Activated CD4-positive, alpha-beta memory T cell treated with anti-CD3 and anti-CD28 coated beads for 36 hours (primary cell): ENCODE data around the gene LMLN. TPM values are rescaled to one million over a fixed set of nuclear protein-coding genes. Genes with fewer than 3 reads are reported as not detected.

Source experiments
- CTCF ChIA-PET: fragments of 350-600 bp; sonication (Branson Sonifier 250); formaldehyde crosslinking; loops from one replicate; lab custom pipeline; 2021; ENCODE audit warnings: antibody characterized with exemption, inconsistent platforms; lab: Charles Lee
- POLR2A ChIA-PET: fragments of 350-600 bp; sonication (Branson Sonifier 250); formaldehyde crosslinking; loops from one replicate; lab custom pipeline; 2021; ENCODE audit warnings: antibody characterized with exemption; lab: Charles Lee
- DNase-seq: peaks from one replicate; pipeline ENCODE4 v3.0.0-alpha.2; 2020
- H3K27ac Mint-ChIP-seq: one replicate; pipeline ENCODE4 v1.8.0; 2021; ENCODE audit warnings: mixed read lengths
- H3K27me3 Mint-ChIP-seq: one replicate; pipeline ENCODE4 v1.8.0; 2021; ENCODE audit warnings: mixed read lengths
- H3K36me3 Mint-ChIP-seq: one replicate; pipeline ENCODE4 v1.8.0; 2021; ENCODE audit warnings: mixed read lengths
- H3K4me1 Mint-ChIP-seq: one replicate; pipeline ENCODE4 v1.8.0; 2021; ENCODE audit warnings: low read depth, mixed read lengths
- H3K4me3 Mint-ChIP-seq: one replicate; pipeline ENCODE4 v1.8.0; 2021; ENCODE audit warnings: mild to moderate bottlenecking, mixed read lengths
- H3K9me3 Mint-ChIP-seq: one replicate; pipeline ENCODE4 v1.8.0; 2021; ENCODE audit warnings: mixed read lengths
- intact Hi-C: fragments of 100-400 bp; cut with micrococcal nuclease; formaldehyde crosslinking; loops from one replicate; pipeline ENCODE4 v1.15.1; 2023
- total RNA-seq, 2 experiments: library from RNA; stranded (reverse); gene quantifications; one replicate each; pipeline ENCODE4 v1.2.3, GENCODE V29; 2021

Gene LMLN
- total RNA-seq, 2 experiments from 2014 or later, result 3.6 to 3.8 TPM

GRCh38 chr3:197949191-197949777 is 10.7 kb upstream of the LMLN start:
- Mint-ChIP-seq H3K27ac (peak overlapping the region; percentile 97), H3K4me3 (peak overlapping the region; percentile 93), H3K9me3 (no peaks in the 10 kb centered on the region), H3K27me3 (no peaks in the 10 kb centered on the region), H3K4me1 (peaks cover 36% of the 10 kb centered on the region), H3K36me3 (peaks cover 36% of the 10 kb centered on the region)
- ChIA-PET CTCF (interaction anchor here (1.0 to 2.4 kb wide), 3 partner anchors 44 to 131 kb away, joined by 3 to 21 read pairs (median 9); no protein-coding TSS in a partner anchor), POLR2A (interaction anchor here (0.7 to 2.4 kb wide), 3 partner anchors 9 to 42 kb away, joined by 3 to 14 read pairs (median 5); a partner anchor contains a TSS)
- intact Hi-C loops, result loop anchor here (5.0 kb wide), 1 partner anchor 212 kb away; the partner anchor contains the start of gene RUBCN
- no peak for DNase-seq

- CTCF ChIA-PET, result interaction anchor here (0.9 to 2.4 kb wide), 4 partner anchors 9 to 131 kb away, joined by 3 to 21 read pairs (median 6); no protein-coding TSS in a partner anchor
- Mint-ChIP-seq H3K27me3 (no peaks in the 10 kb centered on the region), H3K36me3 (peaks cover 43% of the 10 kb centered on the region), H3K27ac (peak within 1 kb of the TSS; percentile 97), H3K4me3 (peak within 1 kb of the TSS; percentile 93), H3K4me1 (peaks cover 43% of the 10 kb centered on the region), H3K9me3 (no peaks in the 10 kb centered on the region)
- POLR2A ChIA-PET, result interaction anchor here (0.5 to 2.4 kb wide), 5 partner anchors 9 to 44 kb away, joined by 3 to 14 read pairs (median 3); a partner anchor contains a TSS
- peak; percentile 88 for DNase-seq
- intact Hi-C loops, result loop anchor here (1.0 to 5.0 kb wide), 3 partner anchors 10 to 213 kb away; partner anchors contain the start of genes LMLN and RUBCN
Observed at GRCh38 chr3:197949778-197950676, 10.0 kb upstream of the LMLN start, which contains the start of gene RPL35A. Gene RPL35A, plus strand, starts transcription at chr3:197950190. Its CDS starts 778 bp downstream, at chr3:197950968.

GRCh38 chr3:197950677-197951061 is 9.3 kb upstream of the LMLN start:
- POLR2A ChIA-PET, result interaction anchor here (1.4 to 2.4 kb wide), 2 partner anchors 8 to 11 kb away, joined by 3 to 14 read pairs; a partner anchor contains a TSS
- no peaks in the 10 kb centered on the region for H3K27me3 Mint-ChIP-seq
- CTCF ChIA-PET, result interaction anchor here (0.9 to 2.4 kb wide), 3 partner anchors 9 to 130 kb away, joined by 3 to 21 read pairs (median 9); no protein-coding TSS in a partner anchor
- DNase-seq, result no peak
- peak overlapping the region; percentile 93 for H3K4me3 Mint-ChIP-seq
- no peaks in the 10 kb centered on the region for H3K9me3 Mint-ChIP-seq
- H3K4me1 Mint-ChIP-seq, result peaks cover 43% of the 10 kb centered on the region
- peaks cover 49% of the 10 kb centered on the region for H3K36me3 Mint-ChIP-seq
- peak overlapping the region; percentile 97 for H3K27ac Mint-ChIP-seq
- intact Hi-C loops, result loop anchor here (1.0 to 2.0 kb wide), 2 partner anchors 10 to 44 kb away; partner anchors contain the start of gene LMLN

- peak overlapping the region; percentile 97 for H3K27ac Mint-ChIP-seq
- peaks cover 43% of the 10 kb centered on the region for H3K4me1 Mint-ChIP-seq
- H3K4me3 Mint-ChIP-seq, result peak overlapping the region; percentile 93
- H3K36me3 Mint-ChIP-seq, result peaks cover 54% of the 10 kb centered on the region
- DNase-seq, result no peak
- no peaks in the 10 kb centered on the region for H3K27me3 Mint-ChIP-seq
- CTCF ChIA-PET, result interaction anchor here (0.9 to 2.1 kb wide), 3 partner anchors 8 to 129 kb away, joined by 3 to 9 read pairs (median 3); no protein-coding TSS in a partner anchor
- intact Hi-C loops, result loop anchor here (2.0 kb wide), 1 partner anchor 45 kb away; no protein-coding TSS in a partner anchor
- POLR2A ChIA-PET, result interaction anchor here (1.1 to 2.4 kb wide), 3 partner anchors 7 to 39 kb away, joined by 3 to 14 read pairs (median 3); a partner anchor contains a TSS
- no peaks in the 10 kb centered on the region for H3K9me3 Mint-ChIP-seq
Observed at GRCh38 chr3:197951392-197951990, 8.5 kb upstream of the LMLN start.

- Mint-ChIP-seq H3K27me3 (no peaks in the 10 kb centered on the region), H3K36me3 (peaks cover 61% of the 10 kb centered on the region), H3K4me3 (peak overlapping the region; percentile 54), H3K9me3 (no peaks in the 10 kb centered on the region), H3K4me1 (peaks cover 51% of the 10 kb centered on the region), H3K27ac (peak overlapping the region; percentile 70)
- intact Hi-C loops, result no loop called here
- ChIA-PET POLR2A (interaction anchor here (1.2 kb wide), 1 partner anchor 9 kb away, joined by 3 read pairs; no protein-coding TSS in a partner anchor), CTCF (interaction anchor here (1.1 kb wide), 1 partner anchor 47 kb away, joined by 3 read pairs; no protein-coding TSS in a partner anchor)
- no peak for DNase-seq
Observed at GRCh38 chr3:197952440-197952839, 7.6 kb upstream of the LMLN start.

- H3K36me3 Mint-ChIP-seq, result peaks cover 65% of the 10 kb centered on the region
- ChIA-PET CTCF (interaction anchor here (1.0 kb wide), 1 partner anchor 48 kb away, joined by 3 read pairs; no protein-coding TSS in a partner anchor), POLR2A (interaction anchor here (1.2 kb wide), 1 partner anchor 8 kb away, joined by 3 read pairs; no protein-coding TSS in a partner anchor)
- H3K9me3 Mint-ChIP-seq, result no peaks in the 10 kb centered on the region
- no peaks in the 10 kb centered on the region for H3K27me3 Mint-ChIP-seq
- peak overlapping the region; percentile 49 for H3K4me3 Mint-ChIP-seq
- intact Hi-C loops, result no loop called here
- no peak for DNase-seq
- peak overlapping the region; percentile 70 for H3K27ac Mint-ChIP-seq
- peaks cover 59% of the 10 kb centered on the region for H3K4me1 Mint-ChIP-seq
Observed at GRCh38 chr3:197953325-197953724, 6.7 kb upstream of the LMLN start.

GRCh38 chr3:197953881-197954280 is 6.1 kb upstream of the LMLN start:
- Mint-ChIP-seq H3K27me3 (no peaks in the 10 kb centered on the region), H3K4me3 (no peak overlapping the region), H3K36me3 (peaks cover 65% of the 10 kb centered on the region), H3K9me3 (no peaks in the 10 kb centered on the region), H3K27ac (peak overlapping the region; percentile 70), H3K4me1 (peaks cover 61% of the 10 kb centered on the region)
- POLR2A ChIA-PET, result no interaction called here
- CTCF ChIA-PET, result interaction anchor here (0.7 to 1.0 kb wide), 2 partner anchors 48 to 126 kb away, joined by 3 to 4 read pairs; no protein-coding TSS in a partner anchor
- intact Hi-C loops, result no loop called here
- no peak for DNase-seq

- H3K9me3 Mint-ChIP-seq, result no peaks in the 10 kb centered on the region
- peaks cover 68% of the 10 kb centered on the region for H3K4me1 Mint-ChIP-seq
- POLR2A ChIA-PET, result interaction anchor here (1.1 kb wide), 1 partner anchor 124 kb away, joined by 3 read pairs; no protein-coding TSS in a partner anchor
- no peaks in the 10 kb centered on the region for H3K27me3 Mint-ChIP-seq
- no peak for DNase-seq
- CTCF ChIA-PET, result interaction anchor here (1.1 kb wide), 1 partner anchor 13 kb away, joined by 4 read pairs; no protein-coding TSS in a partner anchor
- no peak overlapping the region for H3K4me3 Mint-ChIP-seq
- intact Hi-C loops, result no loop called here
- H3K36me3 Mint-ChIP-seq, result peaks cover 61% of the 10 kb centered on the region
- H3K27ac Mint-ChIP-seq, result peak overlapping the region; percentile 31
Observed at GRCh38 chr3:197955892-197956477, 4.0 kb upstream of the LMLN start.

GRCh38 chr3:197956626-197956988 is 3.4 kb upstream of the LMLN start:
- H3K9me3 Mint-ChIP-seq, result no peaks in the 10 kb centered on the region
- H3K27ac Mint-ChIP-seq, result peak overlapping the region; percentile 97
- H3K36me3 Mint-ChIP-seq, result peaks cover 54% of the 10 kb centered on the region
- DNase-seq, result no peak
- no peak overlapping the region for H3K4me3 Mint-ChIP-seq
- intact Hi-C loops, result no loop called here
- peaks cover 72% of the 10 kb centered on the region for H3K4me1 Mint-ChIP-seq
- CTCF ChIA-PET, result interaction anchor here (1.1 kb wide), 1 partner anchor 14 kb away, joined by 4 read pairs; no protein-coding TSS in a partner anchor
- H3K27me3 Mint-ChIP-seq, result no peaks in the 10 kb centered on the region
- POLR2A ChIA-PET, result interaction anchor here (1.1 kb wide), 1 partner anchor 124 kb away, joined by 3 read pairs; no protein-coding TSS in a partner anchor

- H3K27me3 Mint-ChIP-seq, result no peaks in the 10 kb centered on the region
- ChIA-PET CTCF (interaction anchor here (2.2 kb wide), 1 partner anchor 51 kb away, joined by 11 read pairs; no protein-coding TSS in a partner anchor), POLR2A (interaction anchor here (2.2 kb wide), 1 partner anchor 8 kb away, joined by 14 read pairs; the partner anchor contains the start of gene RPL35A)
- no peaks in the 10 kb centered on the region for H3K9me3 Mint-ChIP-seq
- H3K36me3 Mint-ChIP-seq, result peaks cover 47% of the 10 kb centered on the region
- H3K4me1 Mint-ChIP-seq, result peaks cover 74% of the 10 kb centered on the region
- H3K4me3 Mint-ChIP-seq, result no peak overlapping the region
- no peak for DNase-seq
- intact Hi-C loops, result no loop called here
- peak overlapping the region; percentile 97 for H3K27ac Mint-ChIP-seq
Observed at GRCh38 chr3:197957790-197958133, 2.3 kb upstream of the LMLN start.
